GM12864 (cell line): Measurements from ENCODE around the gene HYAL3.

Experiments used
- DNase-seq: peaks from one replicate; pipeline ENCODE4 v3.0.0-alpha.2; 2011; ENCODE audit warnings: low read depth
- H3K4me3 ChIP-seq: 2 replicates; pipeline ENCODE4 v1.5.1; 2011; ENCODE audit warnings: mild to moderate bottlenecking, low read depth, low read length, control low read depth
- TF ChIP-seq, protein P1 (sequence below): IDR thresholded peaks from 2 replicates; pipeline ENCODE4 v1.5.1; 2011; ENCODE audit warnings: low read depth, mild to moderate bottlenecking, moderate library complexity, low read length, control low read depth, inconsistent platforms; ENCODE audit errors: missing control alignments

HYAL3 gene

DNA sequence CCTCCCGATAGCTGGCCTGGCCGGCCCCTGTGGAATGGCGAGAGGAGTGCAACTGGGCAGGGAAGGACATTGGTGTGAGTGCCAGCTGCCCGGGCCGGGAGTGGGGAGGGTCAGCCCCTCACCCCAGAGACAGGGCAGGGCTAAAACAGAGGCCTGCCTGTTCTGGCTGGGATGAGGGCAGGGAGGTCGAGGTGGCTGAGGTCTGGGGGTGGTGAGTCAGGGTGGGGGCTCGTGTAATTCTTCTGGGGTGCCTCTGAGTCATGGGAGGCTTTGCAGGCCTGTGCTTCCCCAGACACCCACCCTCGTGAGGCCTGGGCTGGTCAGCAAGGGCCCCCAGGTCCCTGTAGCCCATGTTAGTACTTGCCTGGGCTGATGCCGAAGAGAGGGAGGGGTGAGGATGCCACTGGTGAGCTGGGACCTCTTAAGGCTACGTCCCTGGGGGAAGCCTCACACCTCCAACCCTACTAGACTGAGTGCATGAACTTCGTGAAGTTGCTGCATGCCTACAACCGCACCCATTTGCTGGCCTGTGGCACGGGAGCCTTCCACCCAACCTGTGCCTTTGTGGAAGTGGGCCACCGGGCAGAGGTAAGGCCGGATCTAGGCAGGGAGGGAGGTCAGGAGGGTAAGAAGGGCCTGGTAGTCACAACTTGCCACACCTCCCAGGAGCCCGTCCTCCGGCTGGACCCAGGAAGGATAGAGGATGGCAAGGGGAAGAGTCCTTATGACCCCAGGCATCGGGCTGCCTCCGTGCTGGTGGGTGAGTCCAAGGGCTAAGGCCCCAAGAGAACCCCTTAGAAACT lies 28.6 kb downstream of the HYAL3 start:
- H3K4me3 ChIP-seq, result no peak overlapping the region
- TF ChIP-seq, protein P1, sequence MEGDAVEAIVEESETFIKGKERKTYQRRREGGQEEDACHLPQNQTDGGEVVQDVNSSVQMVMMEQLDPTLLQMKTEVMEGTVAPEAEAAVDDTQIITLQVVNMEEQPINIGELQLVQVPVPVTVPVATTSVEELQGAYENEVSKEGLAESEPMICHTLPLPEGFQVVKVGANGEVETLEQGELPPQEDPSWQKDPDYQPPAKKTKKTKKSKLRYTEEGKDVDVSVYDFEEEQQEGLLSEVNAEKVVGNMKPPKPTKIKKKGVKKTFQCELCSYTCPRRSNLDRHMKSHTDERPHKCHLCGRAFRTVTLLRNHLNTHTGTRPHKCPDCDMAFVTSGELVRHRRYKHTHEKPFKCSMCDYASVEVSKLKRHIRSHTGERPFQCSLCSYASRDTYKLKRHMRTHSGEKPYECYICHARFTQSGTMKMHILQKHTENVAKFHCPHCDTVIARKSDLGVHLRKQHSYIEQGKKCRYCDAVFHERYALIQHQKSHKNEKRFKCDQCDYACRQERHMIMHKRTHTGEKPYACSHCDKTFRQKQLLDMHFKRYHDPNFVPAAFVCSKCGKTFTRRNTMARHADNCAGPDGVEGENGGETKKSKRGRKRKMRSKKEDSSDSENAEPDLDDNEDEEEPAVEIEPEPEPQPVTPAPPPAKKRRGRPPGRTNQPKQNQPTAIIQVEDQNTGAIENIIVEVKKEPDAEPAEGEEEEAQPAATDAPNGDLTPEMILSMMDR, result no peak

DNA sequence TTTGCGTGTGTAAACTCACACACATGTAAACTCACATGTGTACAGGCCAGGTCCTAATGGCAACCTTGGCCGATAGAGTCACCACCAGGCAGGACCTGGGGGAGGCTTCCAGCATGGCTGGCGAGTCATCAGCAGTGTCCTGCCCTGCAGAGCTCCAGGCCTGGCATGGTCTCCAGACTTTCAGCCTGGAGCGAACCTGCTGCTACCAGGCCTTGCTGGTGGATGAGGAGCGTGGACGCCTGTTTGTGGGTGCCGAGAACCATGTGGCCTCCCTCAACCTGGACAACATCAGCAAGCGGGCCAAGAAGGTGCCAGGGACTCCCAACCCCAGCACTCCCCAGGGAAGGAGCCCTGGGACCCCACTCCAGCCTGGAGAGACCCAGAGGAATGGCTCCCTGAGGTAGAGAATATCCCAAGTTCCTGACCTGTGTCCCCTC lies 29.2 kb downstream of the HYAL3 start:
- TF ChIP-seq, protein P1, result no peak
- no peak overlapping the region for H3K4me3 ChIP-seq
- no peak for DNase-seq

More for the DNA sequence above, 28.6 kb downstream of the HYAL3 start:
- DNase-seq, result no peak

DNA sequence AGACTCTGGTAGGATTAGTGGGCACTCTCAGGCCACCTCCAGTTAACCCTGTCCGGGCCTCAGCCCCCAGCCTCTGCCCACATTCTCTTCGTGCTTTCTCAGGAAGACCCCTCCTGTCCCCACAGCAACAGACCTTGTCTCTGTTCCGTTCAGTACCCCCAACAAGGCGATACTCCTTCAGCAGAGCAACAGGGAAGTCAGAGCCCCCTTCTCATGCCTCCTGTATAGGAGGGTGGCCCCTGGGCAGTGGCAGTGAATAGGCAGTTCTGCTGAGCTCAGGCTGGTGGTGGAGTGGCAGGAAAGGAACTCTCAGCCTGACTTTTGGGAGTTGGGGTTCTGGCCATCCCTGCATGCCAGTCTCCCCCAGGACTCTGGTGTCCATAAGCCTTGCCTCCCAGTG lies 29.7 kb downstream of the HYAL3 start:
- TF ChIP-seq, protein P1, result no peak
- DNase-seq, result no peak
- no peak overlapping the region for H3K4me3 ChIP-seq

DNA sequence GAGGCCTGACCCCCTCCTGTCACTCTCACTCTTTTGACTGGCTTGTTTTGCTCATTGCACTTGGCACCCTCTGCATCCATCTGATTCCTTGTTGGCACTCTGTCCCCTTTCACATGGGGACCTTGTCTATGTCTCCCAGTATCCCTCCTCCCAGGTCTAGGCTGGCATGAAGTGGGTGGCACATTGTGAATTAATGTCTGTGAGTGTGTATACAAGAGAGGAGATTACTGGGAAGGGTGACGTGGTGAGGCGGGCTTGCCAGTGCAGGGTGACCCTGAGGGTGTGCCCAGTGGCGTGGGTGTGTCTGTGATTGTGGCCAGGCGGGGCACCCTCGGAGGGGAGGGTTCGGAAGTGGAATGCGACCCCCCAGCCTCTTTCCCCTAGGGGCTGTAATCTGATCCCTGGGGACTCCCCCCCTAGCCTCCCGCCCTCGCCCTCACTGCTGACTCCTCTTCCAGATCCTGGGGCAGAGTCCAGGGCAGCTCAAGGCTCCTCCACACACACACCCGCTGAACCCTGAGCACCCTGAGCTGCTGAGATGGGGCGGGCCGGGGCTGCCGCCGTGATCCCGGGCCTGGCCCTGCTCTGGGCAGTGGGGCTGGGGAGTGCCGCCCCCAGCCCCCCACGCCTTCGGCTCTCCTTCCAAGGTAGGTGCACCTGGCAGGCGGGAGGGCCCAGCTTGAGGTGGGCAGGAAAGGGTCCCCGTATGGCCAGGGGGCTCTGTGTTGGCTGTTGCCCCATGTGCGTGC lies 30.3 kb downstream of the HYAL3 start, which contains the start of gene SEMA3B:
TSS of gene SEMA3B (plus strand) at position 445 of the 749 bp plus-strand sequence. CDS start at position 539, 94 bp downstream.
- TF ChIP-seq, protein P1, result no peak
- H3K4me3 ChIP-seq, result no peak within 1 kb of the TSS
- no peak for DNase-seq

DNA sequence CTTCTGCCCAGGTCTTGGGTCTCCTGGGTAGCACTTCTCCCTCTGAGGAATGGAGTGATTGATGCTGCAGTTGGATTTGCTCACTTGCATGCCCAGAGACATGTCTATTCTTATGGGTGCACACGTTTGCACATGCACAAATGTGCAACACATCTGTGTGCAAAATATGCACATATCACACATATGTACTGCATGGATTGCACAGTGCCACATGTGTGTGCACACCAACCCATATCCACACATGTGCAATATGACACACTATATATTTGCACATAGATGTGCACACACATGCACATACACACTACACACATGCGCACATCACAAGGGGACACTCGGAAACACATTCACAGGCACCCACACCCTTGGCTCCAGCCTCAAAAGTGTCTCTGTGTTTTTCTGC lies 30.9 kb downstream of the HYAL3 start:
- DNase-seq, result no peak
- no peak overlapping the region for H3K4me3 ChIP-seq
- TF ChIP-seq, protein P1, result no peak

DNA sequence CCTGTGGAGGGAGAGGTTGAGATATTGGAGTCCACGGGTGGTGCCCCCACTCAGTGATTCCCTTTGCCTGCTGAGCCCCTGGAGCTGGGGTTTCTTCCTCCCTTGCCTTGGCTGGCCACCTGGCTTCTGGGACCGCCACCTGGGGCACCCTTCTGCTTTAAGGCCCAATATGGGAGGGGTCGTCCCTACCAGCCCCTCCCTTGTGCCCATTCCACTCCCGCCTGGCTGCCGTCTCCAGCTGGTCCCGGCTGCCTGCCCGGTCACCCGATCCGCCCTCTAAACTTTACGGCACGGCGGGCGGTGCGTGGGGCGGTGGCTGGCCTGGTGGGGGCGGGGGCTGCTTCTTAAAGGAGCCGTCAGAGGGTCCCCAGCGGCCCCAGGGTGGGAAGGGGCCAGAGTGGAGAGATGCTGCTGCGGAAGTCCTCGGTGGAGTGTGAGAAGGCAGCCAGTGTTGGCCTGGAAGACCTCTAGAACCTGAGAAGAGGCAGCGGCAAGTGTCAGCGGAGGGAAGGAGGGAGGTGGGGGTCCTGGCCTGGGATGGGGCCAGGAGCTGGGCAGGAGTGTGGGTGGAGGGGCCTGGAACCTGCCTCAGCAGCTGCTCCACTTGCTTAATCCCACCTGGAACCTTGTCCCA lies 31.8 kb downstream of the HYAL3 start:
- TF ChIP-seq, protein P1, result no peak
- DNase-seq, result no peak
- H3K4me3 ChIP-seq, result no peak overlapping the region
